Gastroesophageal sphincter (tissue), 4 donors: ENCODE results near the gene CXorf66. TPM values are rescaled to one million over a fixed set of nuclear protein-coding genes. Genes with fewer than 3 reads are reported as not detected.

ENCODE experiments used
- ATAC-seq: fragments of 150-250 bp; one replicate; pipeline ENCODE4 v1.9.1; 2016; ENCODE audit warnings: mild to moderate bottlenecking, moderate library complexity
- H3K27ac ChIP-seq, 4 donors: fragments of 200-600 bp; sonication (generic) in 3 of 4; 1 replicate in 3 of 4; 2 replicates in 1 of 4; pipeline ENCODE4 v1.5.1; 2016 to 2019
- H3K27me3 ChIP-seq: fragments of 200-600 bp; sonication (generic); one replicate; pipeline ENCODE4 v1.5.1; 2019
- H3K36me3 ChIP-seq, 2 donors: fragments of 200-600 bp; sonication (generic); one replicate each; pipeline ENCODE4 v1.5.1; 2019; ENCODE audit warnings: control low read depth in 1 of 2
- H3K4me1 ChIP-seq, 3 donors: fragments of 200-600 bp; sonication (generic); 1 replicate in 2 of 3; 2 replicates in 1 of 3; pipeline ENCODE4 v1.5.1; 2016 to 2019; ENCODE audit warnings: control low read depth in 2 of 3
- H3K4me3 ChIP-seq, 2 donors: fragments of 200-600 bp; sonication (generic); one replicate each; pipeline ENCODE4 v1.5.1; 2019; ENCODE audit warnings: mild to moderate bottlenecking in 1 of 2, moderate library complexity in 1 of 2
- H3K9me3 ChIP-seq, 3 donors: fragments of 200-600 bp; sonication (generic); one replicate each; pipeline ENCODE4 v1.5.1; 2017 to 2019; ENCODE audit warnings: control low read depth in 2 of 3
- EP300 ChIP-seq: sonication (generic); formaldehyde crosslinking; IDR thresholded peaks from one replicate; pipeline ENCODE4 v1.6.1; 2017; ENCODE audit warnings: antibody characterized with exemption, mild to moderate bottlenecking
- POLR2A ChIP-seq, 2 donors: fragments of 450-650 bp; IDR thresholded peaks; one replicate each; pipeline ENCODE4 v1.6.1; 2017; ENCODE audit warnings: antibody characterized with exemption in 2 of 2, mild to moderate bottlenecking in 2 of 2, moderate library complexity in 1 of 2
- POLR2AphosphoS5 ChIP-seq: sonication (generic); formaldehyde crosslinking; IDR thresholded peaks from one replicate; pipeline ENCODE4 v1.6.1; 2017; ENCODE audit warnings: antibody characterized with exemption
- WGBS, 2 donors: methylation state at CpG; one replicate each; pipeline ENCODE4 v1.1.5; 2018; ENCODE audit warnings: low coverage in 1 of 2; 5-methylcytosine and 5-hydroxymethylcytosine counted together
- total RNA-seq, 4 donors: library from RNA; depleted of rRNA; stranded (reverse); fragments of >200 nt; gene quantifications; one replicate each; pipeline ENCODE4 v1.1.0, GENCODE V29; 2016
- TF ChIP-seq, protein P1 (sequence below), 4 experiments: fragments of 200-600 bp in 2 of 4; fragments of 450-650 bp in 2 of 4; sonication (generic) in 1 of 4; IDR thresholded peaks; one replicate each; pipeline ENCODE4 v1.5.1; 2017 to 2019; ENCODE audit warnings: antibody characterized with exemption in 4 of 4, mild to moderate bottlenecking in 2 of 4, moderate library complexity in 2 of 4

CXorf66 gene, protein sequence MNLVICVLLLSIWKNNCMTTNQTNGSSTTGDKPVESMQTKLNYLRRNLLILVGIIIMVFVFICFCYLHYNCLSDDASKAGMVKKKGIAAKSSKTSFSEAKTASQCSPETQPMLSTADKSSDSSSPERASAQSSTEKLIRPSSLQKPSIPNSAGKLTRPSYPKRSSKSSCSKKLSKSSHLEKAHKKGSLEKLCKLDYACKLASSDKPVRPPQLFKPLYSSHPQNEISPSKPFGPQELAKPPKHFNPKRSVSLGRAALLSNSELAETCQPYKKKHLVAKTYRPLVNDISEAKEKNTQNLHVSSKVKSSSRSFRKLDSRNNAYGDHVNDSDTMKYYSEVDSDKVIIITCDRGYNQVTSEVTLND
- total RNA-seq: not detected

DNA sequence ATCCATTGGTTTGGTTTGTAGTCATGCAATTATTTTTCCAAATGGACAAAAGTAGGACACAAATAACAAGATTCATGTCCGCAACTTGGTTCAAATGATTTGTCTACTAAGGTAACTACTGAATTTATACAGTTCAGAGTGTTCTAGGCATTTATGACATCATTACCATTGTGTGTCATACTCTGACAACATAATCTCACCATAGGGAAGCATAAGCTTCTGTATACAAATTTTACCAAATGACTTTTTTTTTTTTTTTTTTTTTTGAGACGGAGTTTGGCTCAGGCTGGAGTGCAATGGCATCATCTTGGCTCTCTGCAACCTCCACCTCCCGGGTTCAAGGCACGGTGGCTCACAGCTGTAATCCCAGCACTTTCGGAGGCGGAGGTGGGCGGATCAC is at the start of gene CXorf66:
CXorf66 (minus strand) TSS at position 101 of the 400 bp plus-strand sequence; CDS start at position 76, 25 bp downstream.
- no peak for TF ChIP-seq POLR2A (IDR thresholded peaks at IDR 0.05)
- TF ChIP-seq, protein P1, sequence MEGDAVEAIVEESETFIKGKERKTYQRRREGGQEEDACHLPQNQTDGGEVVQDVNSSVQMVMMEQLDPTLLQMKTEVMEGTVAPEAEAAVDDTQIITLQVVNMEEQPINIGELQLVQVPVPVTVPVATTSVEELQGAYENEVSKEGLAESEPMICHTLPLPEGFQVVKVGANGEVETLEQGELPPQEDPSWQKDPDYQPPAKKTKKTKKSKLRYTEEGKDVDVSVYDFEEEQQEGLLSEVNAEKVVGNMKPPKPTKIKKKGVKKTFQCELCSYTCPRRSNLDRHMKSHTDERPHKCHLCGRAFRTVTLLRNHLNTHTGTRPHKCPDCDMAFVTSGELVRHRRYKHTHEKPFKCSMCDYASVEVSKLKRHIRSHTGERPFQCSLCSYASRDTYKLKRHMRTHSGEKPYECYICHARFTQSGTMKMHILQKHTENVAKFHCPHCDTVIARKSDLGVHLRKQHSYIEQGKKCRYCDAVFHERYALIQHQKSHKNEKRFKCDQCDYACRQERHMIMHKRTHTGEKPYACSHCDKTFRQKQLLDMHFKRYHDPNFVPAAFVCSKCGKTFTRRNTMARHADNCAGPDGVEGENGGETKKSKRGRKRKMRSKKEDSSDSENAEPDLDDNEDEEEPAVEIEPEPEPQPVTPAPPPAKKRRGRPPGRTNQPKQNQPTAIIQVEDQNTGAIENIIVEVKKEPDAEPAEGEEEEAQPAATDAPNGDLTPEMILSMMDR (IDR thresholded peaks at IDR 0.05): no peak
- no peak for TF ChIP-seq EP300
- TF ChIP-seq POLR2AphosphoS5: no peak
- 87 to 100% methylated on average over 1 to 7 of the region's 7 CpGs for whole genome bisulfite sequencing, 2 donors
- Histone ChIP-seq H3K4me1 (no peaks in the 10 kb centered on the region), H3K27me3 (no peaks in the 10 kb centered on the region), H3K9me3 (no peaks in the 10 kb centered on the region), H3K4me3 (no peak within 1 kb of the TSS), H3K36me3 (no peaks in the 10 kb centered on the region), H3K27ac (no peak within 1 kb of the TSS)
- ATAC-seq: no peak

DNA sequence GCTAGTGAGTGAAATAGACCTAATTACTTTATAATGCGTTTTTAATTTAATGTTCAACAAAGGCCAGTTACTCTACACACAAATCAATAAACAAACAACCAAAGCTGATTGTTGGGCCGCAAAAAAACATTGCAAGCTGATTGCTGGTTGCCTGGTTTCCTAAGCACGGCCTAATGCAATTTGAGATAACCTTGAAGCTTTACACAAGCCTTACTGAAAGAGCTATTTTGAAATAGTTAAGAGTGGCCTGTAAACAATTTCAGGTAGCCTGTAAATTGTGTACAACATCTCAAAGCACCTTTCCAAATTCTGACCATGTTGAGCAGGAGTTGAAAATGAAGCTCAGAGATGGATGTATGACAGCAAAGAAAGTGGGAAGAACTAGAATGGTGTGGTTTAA is 17.5 kb upstream of the CXorf66 start:
- Histone ChIP-seq H3K4me3 (no peak overlapping the region), H3K4me1 (no peaks in the 10 kb centered on the region), H3K27me3 (no peaks in the 10 kb centered on the region), H3K9me3 (no peaks in the 10 kb centered on the region), H3K36me3 (no peaks in the 10 kb centered on the region), H3K27ac (no peak overlapping the region)
- TF ChIP-seq POLR2AphosphoS5 (no peak), POLR2A (IDR thresholded peaks at IDR 0.05) (no peak), EP300 (no peak)
- TF ChIP-seq, protein P1 (IDR thresholded peaks at IDR 0.05): no peak
- no peak for ATAC-seq
- 61 to 68% methylated on average over 3 of the region's 3 CpGs for WGBS, 2 donors

DNA sequence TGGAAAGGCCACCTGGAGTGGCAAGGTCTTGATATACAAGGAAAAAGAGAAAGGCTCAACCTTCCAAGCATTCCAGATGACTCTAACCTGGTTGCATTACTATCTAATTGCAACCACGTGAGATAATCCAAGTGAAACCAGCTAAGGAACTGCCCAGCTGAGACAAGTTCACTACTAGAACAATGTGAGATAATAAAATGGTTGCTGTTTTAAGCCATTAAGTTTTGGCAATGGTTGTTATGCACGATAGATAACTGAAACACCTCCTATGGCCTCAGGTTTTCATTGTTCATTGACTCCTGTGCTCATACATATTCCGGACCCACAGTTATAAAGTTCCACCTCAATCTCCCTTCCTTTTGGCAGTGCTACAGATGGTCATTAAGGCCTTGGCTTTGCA is 9.2 kb upstream of the CXorf66 start:
- no peaks in the 10 kb centered on the region for H3K27me3 ChIP-seq
- WGBS, 2 donors: 59 to 77% methylated on average over 3 of the region's 3 CpGs
- no peaks in the 10 kb centered on the region for H3K9me3 ChIP-seq
- no peak overlapping the region for H3K27ac ChIP-seq
- H3K36me3 ChIP-seq: no peaks in the 10 kb centered on the region
- TF ChIP-seq POLR2A (IDR thresholded peaks at IDR 0.05) (no peak), POLR2AphosphoS5 (no peak), EP300 (no peak)
- TF ChIP-seq, protein P1 (IDR thresholded peaks at IDR 0.05): no peak
- H3K4me3 ChIP-seq: no peak overlapping the region
- ATAC-seq: no peak
- no peaks in the 10 kb centered on the region for H3K4me1 ChIP-seq

DNA sequence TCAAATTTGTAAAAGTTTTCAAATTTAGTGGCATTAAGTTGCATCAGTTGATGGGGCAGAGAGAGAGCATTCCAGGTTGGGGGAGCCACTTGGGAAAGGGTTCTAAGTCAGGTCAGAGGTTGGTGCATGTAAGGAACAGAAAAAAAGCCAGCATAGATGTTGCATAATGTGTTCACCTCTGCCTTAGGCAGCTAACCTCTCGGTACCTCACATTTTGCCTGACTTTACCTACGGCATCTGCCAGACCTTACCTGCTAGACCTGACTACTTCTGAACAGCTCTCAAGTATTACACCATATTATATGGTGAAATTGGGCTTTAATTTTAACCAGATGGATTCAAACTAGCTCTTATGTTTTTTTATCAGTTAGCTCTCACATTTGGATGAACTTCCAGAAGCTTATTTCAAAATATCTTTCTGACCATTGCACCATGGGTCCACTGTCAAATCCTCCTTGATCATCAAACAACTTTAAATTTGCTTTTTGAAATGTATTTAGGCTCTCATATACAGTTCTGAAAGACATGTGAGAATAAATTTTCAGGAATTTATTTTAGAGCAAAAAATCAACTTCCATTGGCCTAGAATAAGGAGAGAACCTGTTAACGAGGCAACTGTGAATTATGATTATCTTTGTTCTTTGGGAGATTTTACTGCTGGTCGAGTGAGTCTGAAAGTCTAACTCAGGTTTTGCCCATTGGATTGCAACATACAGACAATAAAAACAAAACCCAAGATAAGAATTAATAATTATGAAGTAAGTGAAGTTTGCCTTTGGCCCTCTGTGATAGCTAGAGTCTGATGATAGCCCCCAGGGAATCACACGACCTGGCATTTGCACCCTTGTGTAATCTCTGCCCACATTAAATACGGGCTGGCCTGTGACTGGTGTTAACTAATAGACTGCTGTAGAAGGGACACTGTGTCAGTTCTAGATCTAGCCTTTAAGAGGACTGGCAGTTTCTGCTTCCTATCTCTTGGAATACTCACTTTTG is 7.6 kb upstream of the CXorf66 start:
- 67 to 77% methylated on average over 6 of the region's 6 CpGs for WGBS, 2 donors
- no peaks in the 10 kb centered on the region for H3K4me1 ChIP-seq
- TF ChIP-seq, protein P1 (IDR thresholded peaks at IDR 0.05): no peak
- TF ChIP-seq POLR2A (IDR thresholded peaks at IDR 0.05) (no peak), EP300 (no peak), POLR2AphosphoS5 (no peak)
- no peak overlapping the region for H3K27ac ChIP-seq
- no peak for ATAC-seq
- H3K36me3 ChIP-seq: no peaks in the 10 kb centered on the region
- no peak overlapping the region for H3K4me3 ChIP-seq
- H3K9me3 ChIP-seq: no peaks in the 10 kb centered on the region
- H3K27me3 ChIP-seq: no peaks in the 10 kb centered on the region
